ENCODE data around the gene SHROOM3.

Gene SHROOM3

GRCh38 chr4:76772498-76773106 lies 337.6 kb downstream of the SHROOM3 start:
- TF ChIP-seq GATA2 (IDR thresholded peaks at IDR 0.05; ENCODE audit: low read depth, low read length), result no peak
- no peak for TF ChIP-seq GATA3 (IDR thresholded peaks at IDR 0.05; ENCODE audit: low read depth, low read length)

GRCh38 chr4:76773766-76774165 lies 338.7 kb downstream of the SHROOM3 start:
- no peak for TF ChIP-seq GATA3 (IDR thresholded peaks at IDR 0.05; ENCODE audit: low read depth, low read length)
- no peak for TF ChIP-seq GATA2 (IDR thresholded peaks at IDR 0.05; ENCODE audit: low read depth, low read length)

- TF ChIP-seq GATA3 (IDR thresholded peaks at IDR 0.05; ENCODE audit: low read depth, low read length) (no peak), GATA2 (IDR thresholded peaks at IDR 0.05; ENCODE audit: low read depth, low read length) (no peak)
These were observed 344.9 kb downstream of the SHROOM3 start for GRCh38 chr4:76779740-76780459.

- no peak for TF ChIP-seq GATA3 (IDR thresholded peaks at IDR 0.05; ENCODE audit: low read depth, low read length)
These were observed 346.0 kb downstream of the SHROOM3 start for GRCh38 chr4:76780781-76781697.

GRCh38 chr4:76781698-76782595 lies 346.9 kb downstream of the SHROOM3 start:
- TF ChIP-seq GATA2 (IDR thresholded peaks at IDR 0.05; ENCODE audit: low read depth, low read length), result no peak
- TF ChIP-seq GATA3 (IDR thresholded peaks at IDR 0.05; ENCODE audit: low read depth, low read length), result no peak

- TF ChIP-seq GATA3 (IDR thresholded peaks at IDR 0.05; ENCODE audit: low read depth, low read length) (no peak), GATA2 (IDR thresholded peaks at IDR 0.05; ENCODE audit: low read depth, low read length) (no peak)
These were observed 347.8 kb downstream of the SHROOM3 start for GRCh38 chr4:76782837-76783236.

GRCh38 chr4:76783836-76784235 lies 348.8 kb downstream of the SHROOM3 start:
- TF ChIP-seq GATA2 (IDR thresholded peaks at IDR 0.05; ENCODE audit: low read depth, low read length) (no peak), GATA3 (IDR thresholded peaks at IDR 0.05; ENCODE audit: low read depth, low read length) (no peak)

GRCh38 chr4:76784237-76784636 lies 349.2 kb downstream of the SHROOM3 start:
- TF ChIP-seq GATA2 (IDR thresholded peaks at IDR 0.05; ENCODE audit: low read depth, low read length) (no peak), GATA3 (IDR thresholded peaks at IDR 0.05; ENCODE audit: low read depth, low read length) (no peak)

- TF ChIP-seq GATA3 (IDR thresholded peaks at IDR 0.05; ENCODE audit: low read depth, low read length) (no peak), GATA2 (IDR thresholded peaks at IDR 0.05; ENCODE audit: low read depth, low read length) (no peak)
These were observed 352.9 kb downstream of the SHROOM3 start for GRCh38 chr4:76787898-76788297.

GRCh38 chr4:76790377-76790776 lies 355.3 kb downstream of the SHROOM3 start:
- TF ChIP-seq GATA2 (IDR thresholded peaks at IDR 0.05; ENCODE audit: low read depth, low read length) (no peak), GATA3 (IDR thresholded peaks at IDR 0.05; ENCODE audit: low read depth, low read length) (no peak)

GRCh38 chr4:76791479-76791878 lies 356.4 kb downstream of the SHROOM3 start:
- TF ChIP-seq GATA2 (IDR thresholded peaks at IDR 0.05; ENCODE audit: low read depth, low read length), result no peak
- no peak for TF ChIP-seq GATA3 (IDR thresholded peaks at IDR 0.05; ENCODE audit: low read depth, low read length)

GRCh38 chr4:76792418-76792817 lies 357.4 kb downstream of the SHROOM3 start:
- no peak for TF ChIP-seq GATA3 (IDR thresholded peaks at IDR 0.05; ENCODE audit: low read depth, low read length)
- TF ChIP-seq GATA2 (IDR thresholded peaks at IDR 0.05; ENCODE audit: low read depth, low read length), result no peak

GRCh38 chr4:76795243-76795642 lies 360.2 kb downstream of the SHROOM3 start:
- TF ChIP-seq GATA2 (IDR thresholded peaks at IDR 0.05; ENCODE audit: low read depth, low read length), result no peak

GRCh38 chr4:76799140-76799539 lies 364.1 kb downstream of the SHROOM3 start:
- TF ChIP-seq GATA3 (IDR thresholded peaks at IDR 0.05; ENCODE audit: low read depth, low read length), result no peak
- TF ChIP-seq GATA2 (IDR thresholded peaks at IDR 0.05; ENCODE audit: low read depth, low read length), result no peak

Data from SH-SY5Y (cell line).